Muscle of arm (tissue), 14 donors: ENCODE data around the gene SLC43A3. TPM values are rescaled to one million over a fixed set of nuclear protein-coding genes. Genes with fewer than 3 reads are reported as not detected.

ENCODE experiments used
- DNase-seq: peaks from one replicate; pipeline ENCODE4 v3.0.0-alpha.2; 2013
- long read RNA-seq, 11 donors: transcript quantifications; one replicate each; lab custom pipeline, GENCODE V29; 2026
- polyA plus RNA-seq, 12 donors: library from polyadenylated mRNA; unstranded; fragments of 120-200 nt; gene quantifications; one replicate each; pipeline ENCODE4 v1.2.1, GENCODE V29; 2013; ENCODE audit not compliant: insufficient read length in 12 of 12

The SLC43A3 gene
- 10 to 100 TPM in 11 of 12 donors, not detected in 1; 24.6 to 45.1 (median 28.1) TPM for polyA plus RNA-seq
- long read RNA-seq, donor 1, partial matches to known transcripts, result 0 of 3 reads
- long read RNA-seq, donor 1, other reads (novel, unspliced or antisense), result 0 of 3 reads
- long read RNA-seq, donor 2, transcript SLC43A3-226 (1 exons, 1,796 nt), result major isoform, 6 of 8 reads
- long read RNA-seq, donor 2, partial matches to known transcripts, result 0 of 8 reads
- long read RNA-seq, donor 2, other reads (novel, unspliced or antisense), result 0 of 8 reads
- long read RNA-seq, donor 3, partial matches to known transcripts, result 0 of 4 reads
- long read RNA-seq, donor 3, other reads (novel, unspliced or antisense), result 0 of 4 reads
- long read RNA-seq, donor 4, partial matches to known transcripts, result 0 of 4 reads
- long read RNA-seq, donor 4, other reads (novel, unspliced or antisense), result 0 of 4 reads
- long read RNA-seq, donor 5, result 0 reads
- long read RNA-seq, donor 6, partial matches to known transcripts, result 0 of 2 reads
- long read RNA-seq, donor 6, other reads (novel, unspliced or antisense), result 0 of 2 reads
- long read RNA-seq, donor 7, result 0 reads
- long read RNA-seq, donor 8, partial matches to known transcripts, result 0 of 3 reads
- long read RNA-seq, donor 8, other reads (novel, unspliced or antisense), result 0 of 3 reads
- long read RNA-seq, donor 9, partial matches to known transcripts, result 0 of 4 reads
- long read RNA-seq, donor 9, other reads (novel, unspliced or antisense), result 0 of 4 reads
- long read RNA-seq, donor 10, transcript SLC43A3-203 (14 exons, 2,617 nt), result major isoform, 7 of 8 reads
- long read RNA-seq, donor 10, partial matches to known transcripts, result 0 of 8 reads
- long read RNA-seq, donor 10, other reads (novel, unspliced or antisense), result 0 of 8 reads
- long read RNA-seq, donor 11, transcript SLC43A3-203 (14 exons, 2,617 nt), result major isoform, 5 of 12 reads
- long read RNA-seq, donor 11, partial matches to known transcripts, result 0 of 12 reads
- long read RNA-seq, donor 11, other reads (novel, unspliced or antisense), result 0 of 12 reads

- DNase-seq, result peak; percentile 87
Observed at GRCh38 chr11:57426929-57427726, at the start of gene SLC43A3. SLC43A3 (minus strand) TSS chr11:57427121; CDS start chr11:57426172, 949 bp downstream.

GRCh38 chr11:57476047-57476756, 49.3 kb upstream of the SLC43A3 start:
- no peak for DNase-seq

- DNase-seq, result no peak
Observed at GRCh38 chr11:57475671-57476046, 48.7 kb upstream of the SLC43A3 start.

- no peak for DNase-seq
Observed at GRCh38 chr11:57475191-57475590, 48.3 kb upstream of the SLC43A3 start.

- DNase-seq, result no peak
Observed at GRCh38 chr11:57474803-57475115, 47.8 kb upstream of the SLC43A3 start.

- DNase-seq, result no peak
Observed at GRCh38 chr11:57474017-57474802, 47.3 kb upstream of the SLC43A3 start.

GRCh38 chr11:57473285-57473841, 46.4 kb upstream of the SLC43A3 start:
- no peak for DNase-seq

- DNase-seq, result no peak
Observed at GRCh38 chr11:57471496-57471895, 44.6 kb upstream of the SLC43A3 start.

GRCh38 chr11:57469268-57469667, 42.3 kb upstream of the SLC43A3 start:
- DNase-seq, result no peak

GRCh38 chr11:57468276-57468675, 41.4 kb upstream of the SLC43A3 start:
- no peak for DNase-seq

- no peak for DNase-seq
Observed at GRCh38 chr11:57467508-57468157, 40.7 kb upstream of the SLC43A3 start.

GRCh38 chr11:57466680-57467079, 39.8 kb upstream of the SLC43A3 start:
- DNase-seq, result no peak

- DNase-seq, result no peak
Observed at GRCh38 chr11:57464539-57465181, 37.7 kb upstream of the SLC43A3 start.

- DNase-seq, result no peak
Observed at GRCh38 chr11:57463671-57464538, 37.0 kb upstream of the SLC43A3 start.

- DNase-seq, result no peak
Observed at GRCh38 chr11:57462597-57462996, 35.7 kb upstream of the SLC43A3 start.

GRCh38 chr11:57461841-57462489, 35.0 kb upstream of the SLC43A3 start:
- no peak for DNase-seq
